GM12874 (cell line): ENCODE measurements around the gene MALL.

Experiments
- TF ChIP-seq, protein P1 (sequence below): IDR thresholded peaks from 2 replicates; pipeline ENCODE4 v1.5.1; 2011; ENCODE audit warnings: low read depth, mild to moderate bottlenecking, control low read depth, low read length, moderate library complexity; ENCODE audit not compliant: insufficient read depth

The MALL gene

DNA sequence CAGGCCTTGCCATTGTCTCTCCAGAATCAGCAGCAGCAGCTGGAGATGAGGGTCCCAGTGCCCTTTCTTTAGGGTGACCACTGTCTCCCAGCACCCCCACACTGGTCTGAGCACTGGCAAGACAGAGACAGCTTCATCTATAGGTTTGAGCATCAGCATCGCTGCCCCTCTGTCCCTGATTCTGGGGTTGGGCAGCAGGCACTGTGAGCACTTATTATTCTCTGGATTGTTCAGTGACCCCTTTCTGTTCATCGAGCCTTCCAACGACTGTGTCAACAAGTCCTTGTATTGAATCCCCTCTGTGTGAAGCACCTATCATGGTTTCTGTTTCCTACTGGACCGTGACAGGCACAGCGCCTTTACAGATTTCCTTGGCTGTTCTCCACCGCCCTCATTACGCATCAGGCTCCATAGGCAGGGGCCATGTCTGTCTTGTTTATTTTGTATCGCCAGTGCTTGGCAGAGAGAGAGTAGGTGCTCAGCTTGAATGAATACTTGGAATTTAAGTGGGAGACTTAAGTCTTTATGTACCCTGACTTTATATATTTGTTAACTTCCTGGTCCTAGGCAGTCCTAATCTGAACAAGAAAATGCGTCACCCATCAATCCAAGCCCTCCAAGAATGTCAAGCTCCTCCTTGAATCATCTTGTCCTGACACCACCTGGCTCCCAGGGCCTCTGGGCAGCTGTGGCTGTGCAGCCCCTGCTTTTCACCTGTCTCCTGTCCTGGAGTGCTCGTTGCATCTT is 11.4 kb downstream of the MALL start:
- TF ChIP-seq, protein P1, sequence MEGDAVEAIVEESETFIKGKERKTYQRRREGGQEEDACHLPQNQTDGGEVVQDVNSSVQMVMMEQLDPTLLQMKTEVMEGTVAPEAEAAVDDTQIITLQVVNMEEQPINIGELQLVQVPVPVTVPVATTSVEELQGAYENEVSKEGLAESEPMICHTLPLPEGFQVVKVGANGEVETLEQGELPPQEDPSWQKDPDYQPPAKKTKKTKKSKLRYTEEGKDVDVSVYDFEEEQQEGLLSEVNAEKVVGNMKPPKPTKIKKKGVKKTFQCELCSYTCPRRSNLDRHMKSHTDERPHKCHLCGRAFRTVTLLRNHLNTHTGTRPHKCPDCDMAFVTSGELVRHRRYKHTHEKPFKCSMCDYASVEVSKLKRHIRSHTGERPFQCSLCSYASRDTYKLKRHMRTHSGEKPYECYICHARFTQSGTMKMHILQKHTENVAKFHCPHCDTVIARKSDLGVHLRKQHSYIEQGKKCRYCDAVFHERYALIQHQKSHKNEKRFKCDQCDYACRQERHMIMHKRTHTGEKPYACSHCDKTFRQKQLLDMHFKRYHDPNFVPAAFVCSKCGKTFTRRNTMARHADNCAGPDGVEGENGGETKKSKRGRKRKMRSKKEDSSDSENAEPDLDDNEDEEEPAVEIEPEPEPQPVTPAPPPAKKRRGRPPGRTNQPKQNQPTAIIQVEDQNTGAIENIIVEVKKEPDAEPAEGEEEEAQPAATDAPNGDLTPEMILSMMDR, result no peak

DNA sequence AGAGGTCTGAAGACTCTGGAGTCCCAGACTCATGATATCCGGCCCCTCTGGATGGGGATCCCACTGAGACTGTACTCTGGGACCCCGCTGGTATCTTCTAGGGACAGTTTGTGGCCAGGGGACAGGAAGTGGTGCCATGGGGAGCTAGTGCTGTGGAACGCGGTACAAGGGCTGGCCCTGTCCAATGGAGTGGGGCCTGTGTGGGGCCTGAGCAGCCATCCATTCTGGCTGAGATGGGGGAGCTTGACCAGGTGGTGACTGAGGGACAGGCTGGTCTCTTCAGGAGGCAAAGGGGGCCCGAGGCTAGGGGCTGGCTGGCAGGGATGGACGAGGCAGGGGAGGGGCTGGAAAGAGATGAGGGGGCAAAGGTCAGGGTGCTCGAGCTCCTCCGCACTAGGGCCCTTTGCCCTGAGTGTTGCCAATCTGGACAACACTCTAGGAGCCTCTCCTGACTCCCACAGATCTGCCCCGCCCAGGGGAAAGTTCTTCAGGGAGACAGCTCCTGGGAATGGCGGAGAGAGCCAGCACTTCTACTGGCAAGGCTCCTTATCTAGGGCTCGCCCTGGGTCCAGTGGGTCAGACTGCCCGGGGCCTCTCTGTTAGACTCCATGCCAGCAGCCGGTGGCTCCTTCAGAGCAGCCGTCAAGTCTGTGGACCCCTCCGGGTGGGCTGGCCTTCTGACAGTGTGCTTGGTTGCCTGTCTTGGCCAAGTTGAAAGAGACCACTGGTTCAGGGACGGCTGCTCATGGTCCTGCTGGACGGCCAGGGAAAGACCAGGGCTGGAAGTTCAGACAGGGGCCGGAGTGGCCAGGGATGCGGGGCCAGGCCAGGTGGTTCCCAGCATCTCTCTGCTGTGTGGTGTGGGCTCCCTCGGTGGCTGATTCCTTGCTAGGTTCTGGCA is 12.3 kb downstream of the MALL start:
- TF ChIP-seq, protein P1, result no peak

DNA sequence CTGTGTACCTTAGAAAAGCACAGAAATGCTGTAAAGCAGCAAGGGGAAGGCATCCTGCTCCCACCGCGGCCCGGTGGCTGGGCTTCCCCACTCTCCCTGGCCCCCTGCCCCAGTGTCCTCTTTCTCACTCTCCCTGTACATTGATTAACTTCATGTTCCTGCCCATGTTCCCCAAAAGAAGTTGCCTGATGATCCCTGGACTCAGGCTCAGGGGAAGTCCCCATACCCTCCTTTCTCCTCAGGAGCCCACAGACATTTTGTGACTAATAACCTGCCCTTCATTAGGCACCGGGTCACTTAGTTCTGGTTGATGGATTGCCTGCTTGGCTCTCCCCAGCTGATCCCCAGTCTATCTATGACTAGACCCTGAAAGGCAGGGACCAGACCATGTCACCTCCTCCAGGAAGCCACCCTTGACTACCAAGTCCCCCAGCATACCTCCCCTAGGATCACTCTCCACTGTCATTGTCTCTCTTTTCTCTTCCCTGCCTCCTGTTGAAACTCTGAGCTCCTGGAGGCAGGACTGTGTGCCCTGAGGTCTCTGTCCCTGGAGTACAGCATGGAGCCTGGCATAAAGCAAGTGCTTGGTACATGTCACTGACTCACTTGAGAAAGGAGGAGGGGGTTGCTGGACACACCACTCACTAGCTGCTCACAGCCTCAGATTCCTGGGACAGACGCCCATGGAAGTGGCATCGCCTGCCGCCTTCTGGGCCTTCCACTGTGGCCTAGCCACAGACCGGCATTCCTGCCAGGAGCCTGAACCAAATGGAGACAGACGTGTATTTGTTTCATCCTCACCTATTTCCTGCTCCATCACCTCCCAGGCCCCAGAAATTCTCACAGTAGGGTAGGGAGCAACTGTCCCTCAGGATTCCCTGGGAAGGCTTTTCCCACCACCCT is 13.5 kb downstream of the MALL start:
- TF ChIP-seq, protein P1, result no peak

DNA sequence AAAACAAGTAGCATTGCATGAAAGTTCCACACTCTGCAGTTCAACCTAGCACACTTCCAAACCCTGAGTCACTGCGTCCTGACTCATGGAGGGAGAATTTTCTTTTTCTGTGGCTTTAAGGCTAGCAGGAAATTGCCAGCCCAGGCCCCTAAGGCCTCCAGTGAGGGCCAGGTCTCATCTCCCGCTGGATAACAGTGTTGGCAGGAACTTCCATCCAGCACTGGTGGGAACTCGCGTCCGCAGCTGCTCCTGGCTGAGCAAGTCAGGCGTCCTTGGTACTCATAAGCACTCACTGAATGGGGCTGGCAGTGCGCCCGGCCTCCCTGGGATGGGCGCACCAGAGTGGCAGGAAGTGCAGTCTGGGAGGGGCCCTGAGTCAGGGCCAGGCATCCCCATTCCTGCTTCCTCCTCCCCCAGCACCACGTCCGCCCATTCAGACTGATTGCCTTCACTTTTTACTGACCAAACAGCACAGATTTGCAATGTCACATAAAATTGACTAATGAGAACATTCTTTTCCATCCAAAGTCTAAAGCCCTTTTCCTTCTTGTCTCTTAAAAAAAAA is 14.3 kb downstream of the MALL start:
- TF ChIP-seq, protein P1, result no peak

DNA sequence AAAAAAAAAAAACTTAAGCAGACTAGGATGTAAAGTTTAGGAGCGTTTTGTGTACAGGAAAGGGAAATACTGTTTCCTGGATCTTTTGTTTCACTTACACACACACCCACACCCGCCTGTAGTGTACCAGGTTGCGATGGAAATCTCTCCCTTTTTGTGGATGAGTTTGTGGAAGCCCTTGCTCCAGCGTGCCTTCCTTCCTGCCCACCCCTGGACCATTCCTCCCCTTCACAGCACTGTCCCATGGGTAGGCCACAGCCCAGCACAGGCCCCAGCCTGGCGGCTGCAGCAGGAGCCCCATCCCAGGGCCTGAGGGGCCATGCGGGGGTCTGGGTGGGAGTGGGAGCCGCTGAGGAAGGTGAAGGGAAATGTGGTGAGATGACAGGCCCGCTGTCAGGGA is 15.1 kb downstream of the MALL start:
- TF ChIP-seq, protein P1, result no peak

DNA sequence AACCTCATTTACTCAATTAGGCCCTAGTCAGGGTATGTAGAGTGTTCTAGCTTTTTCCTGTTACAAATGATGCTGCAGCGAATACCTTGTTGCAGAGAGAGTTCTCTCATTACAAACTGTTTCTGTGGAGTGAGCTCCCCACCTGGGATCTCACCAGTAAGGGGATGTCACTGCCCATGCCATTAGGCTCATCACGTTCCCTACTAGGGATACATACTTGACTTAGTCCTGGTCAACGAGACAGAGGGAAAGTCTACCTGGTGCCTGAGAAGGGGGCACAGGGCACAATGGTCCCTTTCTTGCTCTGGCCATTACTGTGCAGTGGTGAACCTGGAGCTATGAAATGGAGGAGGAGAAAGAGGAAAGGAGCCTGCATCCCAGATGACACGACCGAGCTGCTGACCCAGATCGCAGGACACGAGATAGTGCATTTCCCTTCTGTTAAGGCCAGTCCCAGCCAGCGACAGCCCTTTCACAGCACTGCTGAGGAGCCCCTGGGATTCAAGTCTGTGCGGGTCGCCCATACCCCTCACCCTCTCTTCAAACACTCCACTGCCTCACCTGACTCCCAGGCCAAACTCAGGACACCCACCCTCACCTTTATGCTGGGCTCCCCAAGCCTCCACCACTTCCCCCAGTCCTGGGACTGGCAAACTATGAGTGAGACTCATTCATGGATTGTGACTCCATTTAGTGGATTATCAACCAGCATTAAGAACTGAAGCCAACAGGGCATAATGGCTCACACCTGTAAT is 16.0 kb downstream of the MALL start:
- TF ChIP-seq, protein P1, result no peak
